ENCODE measurements around the gene CYGB.

Gene CYGB

DNA sequence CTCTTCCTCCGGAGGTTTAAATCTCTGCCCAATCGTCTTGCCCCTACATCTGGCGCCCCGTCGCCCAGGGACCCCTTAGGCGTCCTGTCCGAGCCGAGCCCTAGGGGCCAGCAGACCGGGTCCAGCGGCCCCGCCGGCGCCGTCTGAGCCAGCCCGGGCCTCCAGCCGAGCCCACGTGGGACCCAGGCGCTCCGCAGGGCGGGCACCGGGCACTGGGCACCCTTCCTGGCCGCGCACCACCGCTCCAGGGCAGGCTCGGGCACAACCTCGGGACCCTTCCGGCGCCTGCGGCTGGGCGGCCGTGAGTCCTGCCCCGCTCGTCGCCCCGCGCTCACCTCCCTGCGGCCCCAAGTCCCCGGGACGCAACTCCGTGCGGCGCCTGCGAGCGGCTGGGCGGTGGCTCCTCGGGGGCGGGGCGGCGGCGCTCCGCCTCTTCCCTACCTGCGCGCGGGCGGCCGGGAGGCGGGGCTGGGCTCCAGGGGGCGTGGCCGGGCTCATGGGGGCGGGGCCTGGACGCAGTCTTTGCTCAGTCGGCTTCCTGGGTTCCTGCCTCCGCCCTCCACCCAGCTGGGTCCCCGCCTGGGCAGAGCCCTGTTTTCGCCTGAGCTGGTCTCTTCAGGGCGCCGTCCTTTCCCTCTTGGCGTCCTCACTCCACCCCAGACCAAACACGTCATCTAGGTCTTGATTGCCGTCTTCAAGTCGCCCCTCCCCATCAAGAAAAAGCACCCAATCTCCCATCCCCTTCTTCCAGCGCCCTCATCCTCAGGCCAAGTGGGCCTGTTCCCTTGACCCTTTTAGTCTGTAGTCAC, 36.3 kb downstream of the CYGB start, which contains the start of gene RHBDF2:
TSS of gene RHBDF2 (minus strand) at position 406 of the 809 bp plus-strand sequence. CDS start 19,899 bp downstream, outside the sequence.
- DNase-seq (ENCODE audit: low read depth in 2 of 2) = no peak

DNA sequence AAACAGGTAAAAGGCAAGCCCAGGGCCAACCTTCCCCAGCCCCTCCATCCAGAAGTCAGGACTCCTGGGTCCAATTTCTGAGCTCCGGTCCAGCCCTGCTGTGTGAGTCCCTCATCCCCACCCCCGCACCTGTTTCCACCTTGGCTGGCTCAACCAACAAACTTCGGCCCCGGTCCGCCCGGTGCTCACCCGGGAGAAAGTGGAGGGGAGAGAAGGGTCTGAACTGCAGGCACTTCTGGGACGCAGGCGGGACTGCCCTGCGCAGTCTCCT, 36.8 kb downstream of the CYGB start:
- no peak for DNase-seq (ENCODE audit: low read depth in 2 of 2)

DNA sequence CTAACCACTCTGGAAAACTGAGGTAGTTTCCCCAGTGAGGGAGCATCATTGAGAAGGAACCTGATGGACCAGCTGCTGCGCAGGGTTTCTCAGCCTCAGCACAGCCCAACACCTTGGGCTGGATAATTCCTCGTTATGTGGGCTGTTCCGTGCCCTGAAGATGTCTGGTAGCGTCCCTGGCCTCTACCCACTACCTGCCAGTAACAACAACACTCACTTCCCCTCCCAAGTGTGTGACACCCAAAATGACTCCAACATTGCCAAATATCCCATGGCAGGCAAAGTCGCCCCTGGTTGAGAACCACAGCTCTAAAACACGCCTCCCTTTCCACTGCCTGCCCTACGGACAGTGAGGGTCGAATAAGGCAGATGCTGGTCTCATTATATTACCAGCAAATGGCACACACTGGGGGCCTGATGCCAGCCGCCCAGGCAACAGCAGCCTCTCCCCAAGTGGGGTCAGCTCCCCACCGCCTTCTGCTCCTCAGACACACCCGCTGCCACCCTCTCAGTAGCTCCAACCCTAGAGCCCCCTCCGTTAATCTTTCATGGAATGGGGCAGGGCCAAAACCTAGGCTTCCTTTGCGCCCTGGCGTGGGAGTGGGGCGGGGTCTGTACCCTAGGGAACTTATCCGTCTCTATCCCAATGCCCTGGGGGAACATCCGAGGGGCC, 37.3 kb downstream of the CYGB start:
- DNase-seq (ENCODE audit: low read depth in 2 of 2) = no peak

DNA sequence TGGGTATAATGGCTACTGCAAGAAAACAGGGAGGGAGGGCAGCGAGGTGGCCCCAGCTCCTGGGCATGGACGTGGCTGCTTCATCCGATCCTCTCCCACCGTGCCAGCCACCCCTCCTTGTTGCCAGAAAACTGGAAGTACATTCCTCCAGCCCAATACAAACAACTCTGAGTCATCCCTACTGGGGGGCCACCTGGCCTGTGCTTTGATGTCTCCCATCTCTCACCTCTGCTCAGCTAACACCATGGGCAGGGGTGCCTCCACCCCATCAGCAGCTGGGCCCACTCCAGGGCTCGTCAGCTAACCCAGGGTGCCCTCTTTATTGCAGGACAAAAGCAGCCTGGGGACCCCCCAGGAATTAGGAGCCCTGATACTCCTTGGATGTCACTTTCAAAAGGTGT, 38.2 kb downstream of the CYGB start:
- no peak for DNase-seq (ENCODE audit: low read depth in 2 of 2)

DNA sequence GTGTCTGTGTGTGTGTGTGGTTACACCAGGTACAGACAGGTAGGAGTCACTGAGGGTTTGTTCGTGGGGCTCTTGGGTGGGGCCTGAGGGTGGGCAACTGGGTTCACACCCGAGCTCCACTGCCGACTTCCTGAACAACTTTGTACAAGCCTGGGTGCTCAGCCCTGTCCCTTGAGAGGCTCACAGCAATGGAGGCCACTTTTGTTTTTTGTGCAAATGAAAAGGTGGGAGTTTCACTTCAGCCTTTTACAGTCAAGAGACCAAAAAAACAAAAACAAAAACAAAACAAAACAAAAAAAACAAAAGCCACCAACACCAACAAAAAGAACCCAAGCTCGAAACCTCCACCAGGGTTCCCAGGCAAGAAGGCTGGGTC, 38.6 kb downstream of the CYGB start:
- DNase-seq (ENCODE audit: low read depth in 2 of 2) = no peak

DNA sequence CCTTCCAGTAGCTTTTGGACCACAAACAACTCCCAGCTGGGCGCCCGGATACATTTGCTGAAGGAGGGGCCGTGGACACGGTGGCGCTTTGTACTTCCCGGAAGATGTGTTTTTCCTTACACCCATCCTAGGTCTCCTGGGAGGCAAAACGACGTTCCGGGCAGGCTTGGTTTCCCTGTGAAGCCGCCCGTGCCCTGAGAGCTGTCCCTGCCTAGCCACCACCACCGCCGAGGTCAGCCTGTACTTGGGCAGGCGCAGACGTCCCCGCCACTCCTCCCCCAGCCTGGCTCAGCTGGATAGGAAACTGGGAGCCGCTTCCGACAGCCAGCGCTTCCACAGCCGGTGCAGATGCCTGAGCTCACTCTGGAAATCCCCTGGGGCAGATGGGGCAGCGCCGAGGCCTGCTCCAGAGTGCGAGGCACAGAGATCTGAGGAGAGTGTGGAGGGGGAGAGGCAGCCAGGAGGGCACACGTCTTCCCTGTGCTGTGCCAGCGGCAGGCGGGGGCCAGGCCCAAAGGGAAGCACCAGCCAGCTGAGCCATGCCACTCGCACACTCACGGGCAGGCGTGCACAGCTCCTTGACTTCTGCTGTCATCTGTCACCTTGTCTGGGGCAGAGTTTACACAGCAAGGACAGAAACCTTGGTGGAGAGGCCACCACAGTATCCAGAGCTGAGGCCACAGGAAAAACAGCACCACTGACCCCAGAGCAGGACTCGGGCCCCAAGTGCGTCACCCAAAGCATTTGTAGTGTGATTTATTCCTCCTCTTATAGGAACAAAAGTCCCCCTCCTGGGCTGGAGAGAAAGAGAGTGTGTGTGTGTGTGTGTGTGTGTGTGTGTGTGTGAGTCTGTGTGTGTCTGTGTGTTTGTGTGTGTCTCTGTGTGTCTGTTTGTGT, 39.3 kb downstream of the CYGB start:
- DNase-seq (ENCODE audit: low read depth in 2 of 2) = no peak

DNA sequence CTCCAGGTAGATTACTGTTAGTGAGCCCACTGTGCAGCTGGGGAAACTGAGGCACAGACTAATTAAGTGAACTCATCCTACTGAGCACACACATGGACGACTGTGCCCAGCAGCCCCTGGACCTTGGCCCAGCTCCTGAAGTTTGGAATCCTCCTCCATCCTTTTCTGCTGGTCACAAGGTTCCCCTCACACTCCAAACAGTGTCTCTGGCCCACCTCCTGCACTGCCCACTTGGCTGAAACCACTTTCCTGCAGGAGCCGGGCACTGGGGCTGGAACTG, 39.9 kb downstream of the CYGB start:
- no peak for DNase-seq (ENCODE audit: low read depth in 2 of 2)

DNA sequence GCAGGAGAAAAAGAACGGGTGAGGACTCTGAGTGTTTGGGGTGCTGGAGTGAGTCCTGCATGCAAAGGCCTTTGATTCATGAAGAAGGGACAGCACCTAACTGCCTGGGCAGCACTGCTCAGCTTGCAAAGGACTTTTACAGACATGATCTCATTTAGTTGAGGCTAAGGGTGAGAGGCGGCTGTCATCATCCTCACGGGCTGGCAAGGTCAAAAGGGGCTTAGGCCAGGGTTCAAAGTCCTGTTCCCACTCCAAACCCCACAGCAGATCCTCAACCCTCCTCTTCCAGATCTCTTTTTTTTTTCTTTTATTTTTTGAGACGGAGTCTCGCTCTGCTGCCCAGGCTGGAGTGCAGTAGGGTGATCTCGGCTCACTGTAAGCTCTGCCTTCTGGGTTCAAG, 41.0 kb downstream of the CYGB start:
- DNase-seq (ENCODE audit: low read depth in 2 of 2) = no peak

DNA sequence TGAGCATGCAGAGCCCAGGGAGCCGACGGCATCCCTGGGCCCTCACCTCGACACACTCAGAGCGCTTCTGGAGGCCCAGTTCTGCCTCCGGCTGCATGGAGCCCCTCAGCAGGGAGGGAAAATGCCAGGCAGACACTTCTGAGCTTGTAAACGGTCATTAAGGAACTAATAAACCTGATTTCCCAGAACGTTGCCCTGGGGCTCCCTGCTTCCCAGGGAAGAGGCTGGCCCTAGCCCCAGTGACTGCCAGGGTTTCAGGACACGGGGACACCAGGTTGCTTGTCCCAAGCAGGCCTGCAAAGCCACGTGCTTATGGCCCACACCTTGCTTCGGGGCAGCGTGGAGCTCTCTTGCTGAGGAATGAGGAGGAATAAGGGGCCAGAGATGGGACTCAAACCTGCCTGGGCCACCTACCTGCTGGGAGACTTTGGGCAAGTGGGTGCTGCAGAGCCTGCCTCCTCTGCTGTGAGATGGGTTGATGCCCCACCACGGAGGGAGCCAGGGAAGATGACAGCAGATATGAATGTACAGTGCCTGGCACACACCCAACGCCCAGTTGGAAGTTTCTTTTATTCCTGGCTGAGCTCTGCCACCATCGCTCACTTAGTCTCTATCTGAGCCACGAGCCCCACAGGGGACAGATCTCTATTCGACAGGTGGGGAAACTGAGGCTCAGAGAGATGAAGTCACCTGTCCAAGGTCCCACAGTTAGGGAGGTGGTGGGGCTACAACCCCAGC, 41.7 kb downstream of the CYGB start:
- no peak for DNase-seq (ENCODE audit: low read depth in 2 of 2)

DNA sequence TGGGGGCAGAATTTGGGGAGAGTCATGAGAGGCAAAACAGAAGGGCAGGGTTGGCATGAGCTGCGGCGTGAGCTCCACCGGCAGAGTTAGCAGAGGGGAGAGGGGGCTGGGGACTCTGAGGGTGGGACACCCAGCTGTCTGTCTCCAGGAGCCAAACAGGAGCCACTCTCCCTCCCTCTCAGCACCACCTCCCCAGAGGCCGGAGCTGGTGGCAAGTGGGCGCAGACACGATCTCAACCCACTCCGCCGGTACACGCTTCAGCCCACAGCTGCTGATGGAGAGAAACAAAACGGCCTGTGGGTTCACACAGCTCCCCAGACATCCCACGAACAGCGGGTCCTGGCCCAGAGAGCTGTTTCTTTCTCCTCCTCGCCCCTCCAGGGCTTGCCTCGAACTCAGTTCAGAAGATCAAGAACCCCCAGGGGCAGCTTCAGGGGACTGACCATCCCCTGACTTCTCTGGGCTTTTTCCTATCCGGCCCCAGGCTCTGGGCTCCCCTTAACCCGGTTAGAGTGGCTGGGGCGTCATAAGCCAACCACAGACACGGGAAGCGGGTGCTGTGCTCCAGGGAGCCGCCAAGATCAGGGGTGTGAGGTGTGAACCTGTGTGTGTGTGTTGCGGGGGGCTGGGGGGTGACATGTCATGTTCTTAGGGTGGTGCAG, 43.9 kb downstream of the CYGB start:
- no peak for DNase-seq (ENCODE audit: low read depth in 2 of 2)

DNA sequence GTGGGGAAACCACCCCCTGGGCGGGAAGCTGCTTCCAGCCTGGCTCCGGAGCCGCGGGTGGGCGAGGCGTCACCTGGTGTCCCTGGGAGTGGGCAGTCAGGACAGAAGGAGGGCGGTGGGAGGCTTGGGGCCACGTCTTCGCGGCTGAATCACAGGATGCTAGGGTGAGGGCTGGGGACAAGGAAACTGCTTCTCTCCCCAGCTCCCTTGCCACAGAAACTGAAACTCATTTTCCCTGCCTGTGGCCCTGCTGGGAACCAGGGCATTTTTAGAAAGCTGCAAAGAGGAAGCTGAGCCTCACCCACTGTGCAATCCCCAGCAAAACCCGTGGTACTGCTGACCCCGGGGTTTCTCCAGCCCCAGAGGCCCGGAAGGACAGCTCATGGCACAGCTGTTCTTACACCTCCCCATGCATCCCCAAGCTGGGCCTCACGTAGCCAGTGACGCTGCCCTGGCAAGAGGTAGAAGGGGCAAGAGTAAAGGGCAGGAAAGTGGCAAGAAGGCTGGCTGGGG, 44.5 kb downstream of the CYGB start:
- DNase-seq (ENCODE audit: low read depth in 2 of 2) = no peak

DNA sequence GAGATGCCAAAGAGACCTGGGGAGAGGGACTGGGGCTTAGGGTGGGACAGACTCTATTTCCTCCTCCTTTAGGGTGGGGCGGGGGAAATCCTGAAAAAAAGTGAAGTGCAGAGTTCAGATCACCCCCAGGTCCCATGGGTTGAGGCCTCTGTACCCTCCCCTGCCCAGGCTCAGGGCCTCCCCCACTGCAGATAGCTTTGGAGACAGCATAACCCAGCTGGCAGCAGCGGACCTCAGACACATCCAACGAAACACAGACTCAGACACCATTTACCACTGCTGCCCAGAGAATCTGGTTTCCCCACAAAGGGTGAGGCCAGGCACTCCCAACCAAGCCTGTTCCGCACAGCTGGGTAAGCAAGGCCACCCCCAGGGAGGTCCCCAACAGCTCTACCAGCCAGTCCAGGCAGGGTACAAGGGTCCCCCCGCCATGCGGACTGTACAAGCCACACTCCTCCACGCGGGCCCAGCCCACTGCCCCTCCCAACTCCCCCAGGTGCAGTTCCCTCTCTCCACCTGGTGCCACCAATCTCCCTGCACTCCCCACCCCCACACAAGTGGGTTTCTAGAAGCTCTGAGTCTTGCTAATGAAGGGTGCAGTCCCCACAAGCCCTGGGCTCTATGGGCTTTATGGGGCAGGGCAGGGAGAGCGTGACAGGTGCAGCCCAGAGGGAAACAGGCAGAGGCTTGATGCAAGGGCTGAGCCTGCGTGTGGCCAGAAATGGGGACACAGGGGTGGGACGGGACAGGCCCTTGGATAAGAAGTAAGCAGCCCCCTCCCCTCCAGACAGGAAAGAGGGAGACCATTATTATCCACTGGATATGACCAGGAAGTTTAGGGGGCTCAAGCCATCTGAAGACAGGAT, 45.2 kb downstream of the CYGB start:
- DNase-seq (ENCODE audit: low read depth in 2 of 2) = no peak

DNA sequence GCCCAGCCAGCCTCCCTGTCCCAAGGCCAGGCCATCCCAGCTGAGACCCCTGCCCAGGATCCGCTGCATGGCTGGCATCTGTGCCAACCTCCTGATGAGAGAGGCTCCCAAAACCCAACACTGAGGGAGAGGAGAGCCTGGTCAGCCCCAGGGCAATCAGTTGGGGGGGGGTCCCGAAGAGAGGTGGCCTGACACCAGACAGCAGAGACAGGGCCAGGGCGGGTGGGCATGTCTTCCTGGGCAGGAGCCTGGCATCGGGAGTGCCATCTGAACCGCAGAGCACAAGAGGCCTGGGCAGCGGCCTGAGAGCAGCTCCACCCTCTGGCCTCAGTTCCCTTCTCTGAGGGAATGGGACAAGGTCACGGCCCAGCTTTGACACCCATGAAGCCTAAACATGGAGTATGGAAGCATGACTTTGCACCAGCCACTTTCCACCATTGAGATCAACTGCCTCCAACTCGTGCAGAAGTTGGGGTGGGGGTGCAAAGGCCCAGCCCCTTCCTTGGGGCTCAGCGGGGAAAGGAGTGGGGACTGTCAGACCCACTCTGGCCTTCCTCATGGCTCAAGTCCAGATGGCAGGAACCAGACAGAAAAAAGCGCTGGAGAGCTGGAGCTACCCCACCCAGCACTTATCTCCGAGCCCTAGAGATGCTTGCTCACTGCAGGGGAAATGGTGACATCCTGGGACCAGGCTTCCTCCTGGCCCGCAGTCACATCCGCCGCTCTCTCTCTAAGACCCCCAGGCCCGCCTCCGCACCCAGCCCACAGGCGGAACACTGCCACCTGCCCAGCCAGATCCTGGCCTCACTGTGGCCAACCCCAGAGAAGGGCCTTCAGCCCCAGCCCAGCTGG, 46.0 kb downstream of the CYGB start:
- DNase-seq (ENCODE audit: low read depth in 2 of 2) = no peak

DNA sequence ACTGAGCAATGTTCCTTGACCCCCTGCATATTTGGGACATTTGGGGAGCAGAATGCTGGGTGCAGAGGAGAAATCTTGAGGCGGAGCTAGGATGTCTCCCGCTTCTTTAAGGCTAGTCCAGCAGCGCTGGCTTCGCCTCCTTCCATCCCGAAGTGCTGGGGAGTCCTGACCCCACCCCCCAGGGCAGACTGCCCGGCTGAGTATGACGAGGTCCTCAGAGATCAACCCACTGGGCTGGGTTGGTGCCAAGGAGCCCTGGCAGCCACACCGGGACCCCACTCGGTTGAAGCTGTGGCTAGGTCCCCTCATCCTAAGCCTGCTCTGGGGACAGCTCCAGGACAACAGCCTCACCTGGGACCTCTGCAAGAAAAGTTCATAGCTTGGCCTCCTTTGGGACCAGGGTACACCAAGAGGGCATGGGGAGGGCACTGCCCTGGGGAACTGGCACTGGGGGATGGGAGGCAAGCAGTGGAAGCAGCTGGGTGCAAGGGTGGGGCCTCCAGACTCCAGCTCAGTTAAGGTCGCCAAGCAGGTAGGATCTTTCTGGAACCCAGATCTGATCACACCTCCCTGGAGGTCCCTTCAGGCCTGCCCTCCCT, 47.3 kb downstream of the CYGB start:
- DNase-seq (ENCODE audit: low read depth in 2 of 2) = no peak

DNA sequence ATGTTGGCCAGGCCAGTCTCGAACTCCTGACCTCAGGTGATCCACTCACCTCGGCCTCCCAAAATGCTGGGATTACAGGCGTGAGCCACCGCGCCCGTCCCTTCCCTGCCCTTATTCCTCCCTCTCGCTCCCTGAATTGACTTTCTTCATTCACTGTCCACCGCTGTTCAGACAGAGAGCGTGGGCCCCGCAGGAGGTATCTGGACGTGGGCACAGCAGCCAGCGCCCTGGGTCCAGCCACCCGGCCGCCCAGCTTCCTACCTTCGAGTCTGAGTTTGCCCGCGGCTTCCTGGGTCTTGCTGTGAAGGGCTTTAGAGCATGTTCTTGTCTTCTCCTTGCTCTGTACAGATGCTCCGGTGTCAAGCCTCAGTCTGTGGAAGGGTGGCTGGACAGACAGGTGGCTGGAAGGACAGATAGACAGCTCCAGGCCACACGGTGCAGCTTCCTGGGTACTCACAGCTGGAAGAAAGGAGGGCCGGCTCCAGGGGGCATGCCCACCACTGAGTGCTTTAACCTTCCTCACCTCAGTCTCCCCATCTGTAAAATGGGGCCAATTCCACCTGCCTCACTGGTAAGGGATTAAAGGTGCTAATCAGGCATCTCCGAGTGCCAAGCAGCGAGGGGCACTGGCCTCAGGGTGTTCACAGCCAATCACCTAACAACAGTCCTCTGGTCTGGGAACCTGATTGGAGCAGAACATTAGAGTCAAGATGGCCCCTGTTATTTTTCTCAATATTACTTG, 49.9 kb downstream of the CYGB start:
- DNase-seq (ENCODE audit: low read depth in 2 of 2) = no peak

DNA sequence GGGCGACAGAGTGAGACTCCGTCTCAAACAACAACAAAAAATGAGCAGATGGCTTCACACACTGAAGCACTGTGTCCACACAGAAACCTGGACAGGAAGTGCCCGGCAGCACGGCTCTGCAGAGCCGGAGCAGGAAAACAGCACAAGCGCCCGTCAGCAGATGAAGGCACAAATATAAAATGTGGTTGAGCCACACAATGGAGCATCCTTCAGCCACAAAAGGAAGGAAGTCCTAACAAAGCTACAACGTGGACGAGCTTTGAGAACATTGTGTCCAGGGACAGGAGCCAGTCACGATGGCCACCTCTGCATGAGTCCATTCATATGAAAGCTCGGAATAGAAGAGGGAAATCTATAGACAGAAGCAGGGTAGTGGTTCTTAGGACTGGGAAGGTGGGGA, 51.9 kb downstream of the CYGB start:
- DNase-seq (ENCODE audit: low read depth in 2 of 2) = no peak

DNA sequence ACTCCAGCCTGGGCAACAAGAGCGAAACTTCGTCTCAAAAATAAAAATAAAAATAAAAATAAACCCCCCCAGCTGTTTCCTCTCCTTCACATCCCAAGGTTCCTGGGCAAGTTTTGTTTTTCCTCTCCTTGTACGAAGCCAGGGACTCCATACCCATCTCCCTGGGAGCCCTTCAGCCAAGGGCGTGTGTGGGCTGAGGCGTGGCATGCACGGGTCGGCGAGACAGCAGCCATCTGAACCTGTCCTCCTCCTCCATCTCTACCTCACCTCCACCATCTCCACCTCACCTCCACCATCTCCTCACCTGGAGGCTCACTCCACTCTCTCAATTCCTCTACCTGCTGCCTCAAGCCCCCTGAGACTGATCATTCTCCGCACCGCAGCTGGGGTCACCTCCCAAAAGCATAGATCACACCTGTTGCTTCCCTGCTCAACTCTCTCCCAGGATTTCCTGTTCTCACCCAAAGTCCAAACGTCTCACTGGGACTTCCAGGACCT, 53.2 kb downstream of the CYGB start:
- no peak for DNase-seq (ENCODE audit: low read depth in 2 of 2)

DNA sequence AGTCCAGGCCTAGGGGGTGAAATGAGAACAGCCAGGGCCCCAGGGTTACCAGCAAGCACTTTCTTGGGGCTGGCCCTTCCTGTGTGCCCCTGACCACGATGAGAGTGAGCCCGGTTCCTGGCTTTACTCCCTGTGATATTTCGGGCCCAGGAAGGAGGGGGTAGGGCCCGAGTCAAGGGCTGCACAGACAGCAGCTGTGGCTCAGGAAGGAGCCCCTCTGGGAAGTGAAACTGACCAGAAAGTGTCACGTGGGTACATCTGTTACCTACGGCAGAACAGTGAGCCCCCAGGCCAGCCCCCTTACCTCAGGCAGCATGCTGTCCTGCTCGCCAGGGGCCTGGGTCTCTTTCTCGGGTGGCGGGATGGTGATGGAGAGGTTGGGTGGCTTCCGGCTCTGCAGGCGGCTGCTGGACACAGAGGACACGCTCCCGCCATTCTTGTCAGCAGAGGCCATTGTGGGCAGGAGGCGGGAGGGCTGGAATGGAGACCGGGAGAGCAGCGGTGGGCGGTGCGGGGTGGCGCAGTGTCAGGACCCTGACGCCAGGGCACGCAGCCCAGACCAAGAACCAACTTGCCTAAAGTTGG, 56.3 kb downstream of the CYGB start:
- no peak for DNase-seq (ENCODE audit: low read depth in 2 of 2)
